Thyroid gland (tissue), 4 donors: ENCODE data around the gene PRG3.

Source experiments
- POLR2A ChIP-seq, 2 donors: fragments of 450-650 bp; IDR thresholded peaks; one replicate each; pipeline ENCODE4 v1.6.1; 2017; ENCODE audit warnings: antibody characterized with exemption in 2 of 2, mild to moderate bottlenecking in 2 of 2, moderate library complexity in 1 of 2
- TF ChIP-seq, protein P1 (sequence below), 6 experiments: fragments of 200-600 bp in 3 of 6; fragments of 450-650 bp in 3 of 6; sonication (generic) in 3 of 6; IDR thresholded peaks; one replicate each; pipeline ENCODE4 v1.5.1; 2016 to 2019; ENCODE audit warnings: antibody characterized with exemption in 6 of 6, mild to moderate bottlenecking in 2 of 6, inconsistent platforms in 1 of 6, moderate library complexity in 1 of 6

DNA sequence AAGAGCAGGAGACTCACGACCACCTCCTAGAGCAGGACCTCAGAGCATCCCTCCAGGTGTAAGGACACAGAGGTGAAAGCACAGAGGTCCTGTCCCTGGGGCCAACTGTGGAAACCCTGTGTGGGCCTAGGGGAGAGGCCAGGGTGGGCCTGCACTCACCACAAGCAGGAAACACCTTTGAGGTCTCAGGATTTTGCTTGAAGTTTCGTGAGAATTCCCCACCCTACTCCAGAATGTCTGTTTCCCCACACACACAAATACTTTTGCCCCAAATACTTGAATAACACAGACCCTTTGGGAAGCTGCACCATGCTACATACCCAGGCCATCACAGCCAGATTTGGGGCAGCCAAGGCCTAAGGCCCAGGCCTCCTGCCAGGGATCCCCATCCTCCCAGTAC lies 27.8 kb upstream of the PRG3 start:
- TF ChIP-seq, protein P1, sequence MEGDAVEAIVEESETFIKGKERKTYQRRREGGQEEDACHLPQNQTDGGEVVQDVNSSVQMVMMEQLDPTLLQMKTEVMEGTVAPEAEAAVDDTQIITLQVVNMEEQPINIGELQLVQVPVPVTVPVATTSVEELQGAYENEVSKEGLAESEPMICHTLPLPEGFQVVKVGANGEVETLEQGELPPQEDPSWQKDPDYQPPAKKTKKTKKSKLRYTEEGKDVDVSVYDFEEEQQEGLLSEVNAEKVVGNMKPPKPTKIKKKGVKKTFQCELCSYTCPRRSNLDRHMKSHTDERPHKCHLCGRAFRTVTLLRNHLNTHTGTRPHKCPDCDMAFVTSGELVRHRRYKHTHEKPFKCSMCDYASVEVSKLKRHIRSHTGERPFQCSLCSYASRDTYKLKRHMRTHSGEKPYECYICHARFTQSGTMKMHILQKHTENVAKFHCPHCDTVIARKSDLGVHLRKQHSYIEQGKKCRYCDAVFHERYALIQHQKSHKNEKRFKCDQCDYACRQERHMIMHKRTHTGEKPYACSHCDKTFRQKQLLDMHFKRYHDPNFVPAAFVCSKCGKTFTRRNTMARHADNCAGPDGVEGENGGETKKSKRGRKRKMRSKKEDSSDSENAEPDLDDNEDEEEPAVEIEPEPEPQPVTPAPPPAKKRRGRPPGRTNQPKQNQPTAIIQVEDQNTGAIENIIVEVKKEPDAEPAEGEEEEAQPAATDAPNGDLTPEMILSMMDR (IDR thresholded peaks at IDR 0.05) = no peak
- TF ChIP-seq POLR2A (IDR thresholded peaks at IDR 0.05) = no peak
